Prostate gland (tissue), 2 donors: ENCODE results near the gene COG4.

Experiments used
- POLR2A ChIP-seq: fragments of 450-650 bp; IDR thresholded peaks from one replicate; pipeline ENCODE4 v1.6.1; 2016; ENCODE audit warnings: antibody characterized with exemption, mild to moderate bottlenecking
- POLR2AphosphoS5 ChIP-seq: sonication (generic); formaldehyde crosslinking; IDR thresholded peaks from one replicate; pipeline ENCODE4 v1.6.1; 2017; ENCODE audit warnings: antibody characterized with exemption
- TF ChIP-seq, protein P1 (sequence below), 4 experiments: fragments of 200-600 bp in 2 of 4; fragments of 450-650 bp in 2 of 4; sonication (generic) in 2 of 4; IDR thresholded peaks; 1 replicate in 3 of 4; 2 replicates in 1 of 4; pipeline ENCODE4 v1.5.1; 2016 to 2019; ENCODE audit warnings: antibody characterized with exemption in 4 of 4, mild to moderate bottlenecking in 2 of 4, moderate library complexity in 2 of 4

DNA sequence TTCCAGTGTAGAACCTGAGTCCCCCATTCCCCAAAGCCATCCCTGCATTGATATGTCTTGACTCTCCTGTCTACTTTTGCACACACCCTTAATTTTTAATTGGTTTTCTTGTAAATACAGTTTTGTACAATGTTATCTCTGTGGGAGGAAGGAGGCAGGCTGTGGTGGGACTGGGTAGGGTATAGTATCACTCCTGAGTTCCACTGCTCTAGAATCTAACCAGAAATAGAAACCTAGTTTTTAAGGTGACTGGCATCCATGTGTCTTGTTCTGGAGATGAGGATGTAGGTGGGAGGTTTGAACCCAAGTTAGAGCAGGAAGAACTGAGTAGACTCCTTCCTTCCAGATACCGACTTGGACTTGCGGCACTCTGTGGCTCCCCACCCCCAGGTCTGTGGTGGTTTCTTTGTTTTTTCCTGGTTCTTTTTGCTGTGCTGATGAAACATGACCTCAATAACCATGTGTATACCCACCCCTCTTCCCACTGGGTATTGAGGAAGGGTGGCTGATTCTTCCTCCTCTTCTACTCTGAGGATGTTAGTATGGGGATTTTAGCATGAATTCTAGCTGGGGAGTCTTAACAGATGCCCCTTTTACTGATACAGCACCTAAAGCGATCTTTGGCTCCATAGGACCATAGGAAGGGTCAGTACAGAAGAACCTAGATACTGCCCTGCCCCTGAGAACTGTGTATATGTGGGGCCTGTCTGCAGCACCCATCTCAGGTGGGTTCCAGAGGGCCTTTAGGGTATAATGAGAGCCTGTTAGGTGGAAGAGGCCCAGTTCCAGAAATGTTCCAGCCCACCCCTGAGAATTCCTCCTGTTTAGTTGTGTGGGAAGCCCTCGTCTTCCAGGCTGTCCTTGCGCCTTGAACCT is 48.9 kb upstream of the COG4 start:
- TF ChIP-seq, protein P1, sequence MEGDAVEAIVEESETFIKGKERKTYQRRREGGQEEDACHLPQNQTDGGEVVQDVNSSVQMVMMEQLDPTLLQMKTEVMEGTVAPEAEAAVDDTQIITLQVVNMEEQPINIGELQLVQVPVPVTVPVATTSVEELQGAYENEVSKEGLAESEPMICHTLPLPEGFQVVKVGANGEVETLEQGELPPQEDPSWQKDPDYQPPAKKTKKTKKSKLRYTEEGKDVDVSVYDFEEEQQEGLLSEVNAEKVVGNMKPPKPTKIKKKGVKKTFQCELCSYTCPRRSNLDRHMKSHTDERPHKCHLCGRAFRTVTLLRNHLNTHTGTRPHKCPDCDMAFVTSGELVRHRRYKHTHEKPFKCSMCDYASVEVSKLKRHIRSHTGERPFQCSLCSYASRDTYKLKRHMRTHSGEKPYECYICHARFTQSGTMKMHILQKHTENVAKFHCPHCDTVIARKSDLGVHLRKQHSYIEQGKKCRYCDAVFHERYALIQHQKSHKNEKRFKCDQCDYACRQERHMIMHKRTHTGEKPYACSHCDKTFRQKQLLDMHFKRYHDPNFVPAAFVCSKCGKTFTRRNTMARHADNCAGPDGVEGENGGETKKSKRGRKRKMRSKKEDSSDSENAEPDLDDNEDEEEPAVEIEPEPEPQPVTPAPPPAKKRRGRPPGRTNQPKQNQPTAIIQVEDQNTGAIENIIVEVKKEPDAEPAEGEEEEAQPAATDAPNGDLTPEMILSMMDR (IDR thresholded peaks at IDR 0.05): no peak
- TF ChIP-seq POLR2AphosphoS5 (no peak), POLR2A (no peak)
